B cell (primary cell): ENCODE data around the gene GRIA3. TPM values are rescaled to one million over a fixed set of nuclear protein-coding genes. Genes with fewer than 3 reads are reported as not detected.
"Not testable (repeated sequence)": the region's sequence is repeated elsewhere in the genome, so short reads cannot be mapped to it uniquely, and the experiment has no call there.

Source experiments
- ATAC-seq: fragments of 200-7000 bp; cut with Tn5 transposase; one replicate; pipeline ENCODE4 v1.10.0; 2021; ENCODE audit warnings: low read depth, mild to moderate bottlenecking, moderate number of reproducible peaks, moderate library complexity
- CTCF ChIA-PET: fragments of 350-600 bp; sonication (Branson Sonifier 250); formaldehyde crosslinking; loops from one replicate; lab custom pipeline; 2021; ENCODE audit warnings: antibody characterized with exemption, inconsistent platforms; lab: Charles Lee
- POLR2A ChIA-PET: fragments of 350-600 bp; sonication (Branson Sonifier 250); formaldehyde crosslinking; loops from one replicate; lab custom pipeline; 2021; ENCODE audit warnings: antibody characterized with exemption; lab: Charles Lee
- DNase-seq: peaks from one replicate; pipeline ENCODE4 v3.0.0; 2013
- H2AFZ ChIP-seq: 2 replicates; pipeline ENCODE4 v1.6.1; 2012; ENCODE audit warnings: mild to moderate bottlenecking, low read depth, low read length; ENCODE audit not compliant: insufficient read depth, poor library complexity, severe bottlenecking
- H3K27ac ChIP-seq, 2 donors: 1 replicate in 1 of 2; 2 replicates in 1 of 2; pipeline ENCODE4 v1.5.1; 2012 to 2013; ENCODE audit warnings: low read length in 2 of 2, mild to moderate bottlenecking in 2 of 2, moderate library complexity in 1 of 2
- H3K27me3 ChIP-seq, 4 experiments: fragments of 200-600 bp in 1 of 4; sonication (generic) in 1 of 4; replicated peaks in 1 of 4; 1 replicate in 2 of 4; 2 replicates in 2 of 4; pipeline versions ENCODE4 v1.6.1 to v1.7.0; 2013 to 2016; ENCODE audit warnings: low read length in 3 of 4, mild to moderate bottlenecking in 2 of 4, mixed read lengths in 1 of 4, moderate library complexity in 1 of 4; ENCODE audit not compliant: insufficient read depth in 4 of 4, control insufficient read depth in 3 of 4; ENCODE audit errors: control extremely low read depth in 1 of 4
- H3K36me3 ChIP-seq, 2 experiments: replicated peaks in 1 of 2; 1 replicate in 1 of 2; 2 replicates in 1 of 2; pipeline versions ENCODE4 v1.6.1 to v1.7.1; 2013; ENCODE audit warnings: low read length in 1 of 2; ENCODE audit not compliant: insufficient read depth in 2 of 2, control insufficient read depth in 1 of 2; ENCODE audit errors: control extremely low read depth in 1 of 2, extremely low read depth in 1 of 2
- H3K4me1 ChIP-seq, 2 donors: fragments of 200-600 bp in 1 of 2; sonication (generic) in 1 of 2; 1 replicate in 1 of 2; 2 replicates in 1 of 2; pipeline versions ENCODE4 v1.5.1 to v1.6.1; 2013 to 2017; ENCODE audit warnings: low read length in 2 of 2; ENCODE audit not compliant: control insufficient read depth in 2 of 2, insufficient read depth in 2 of 2
- H3K4me2 ChIP-seq: replicated peaks from 2 replicates; pipeline ENCODE3; 2012; ENCODE audit warnings: mild to moderate bottlenecking, low read depth, low read length; ENCODE audit not compliant: poor library complexity, severe bottlenecking
- H3K4me3 ChIP-seq, 5 experiments: fragments of 200-600 bp in 1 of 5; sonication (generic) in 1 of 5; 1 replicate in 3 of 5; 2 replicates in 2 of 5; pipeline versions ENCODE4 v1.5.1 to v1.7.0; 2011 to 2016; ENCODE audit warnings: low read length in 4 of 5, mild to moderate bottlenecking in 4 of 5, low read depth in 2 of 5, control low read depth in 1 of 5, moderate library complexity in 1 of 5; ENCODE audit not compliant: insufficient read depth in 1 of 5; ENCODE audit errors: control extremely low read depth in 1 of 5, extremely low read depth in 1 of 5
- H3K79me2 ChIP-seq: fragments of 200-600 bp; sonication (generic); one replicate; pipeline ENCODE4 v1.6.0; 2016; ENCODE audit warnings: low read length; ENCODE audit not compliant: control insufficient read depth, insufficient read depth
- H3K9ac ChIP-seq: fragments of 200-600 bp; sonication (generic); 2 replicates; pipeline ENCODE4 v1.6.1; 2017; ENCODE audit warnings: mild to moderate bottlenecking, low read length, moderate library complexity
- H3K9me3 ChIP-seq, 3 donors: one replicate each; pipeline versions ENCODE4 v1.6.1 to v1.7.1; 2013; ENCODE audit warnings: low read length in 2 of 3; ENCODE audit not compliant: control insufficient read depth in 2 of 3, insufficient read depth in 1 of 3; ENCODE audit errors: control extremely low read depth in 1 of 3
- H4K20me1 ChIP-seq: 2 replicates; pipeline ENCODE4 v1.6.0; 2012; ENCODE audit warnings: mild to moderate bottlenecking, low read length; ENCODE audit not compliant: insufficient read depth, control insufficient read depth, poor library complexity, severe bottlenecking
- H3K27ac Mint-ChIP-seq: one replicate; pipeline ENCODE4 v1.8.0; 2021; ENCODE audit warnings: mixed read lengths
- H3K27me3 Mint-ChIP-seq: one replicate; pipeline ENCODE4 v1.8.0; 2021; ENCODE audit warnings: mixed read lengths
- H3K4me1 Mint-ChIP-seq: one replicate; pipeline ENCODE4 v1.8.0; 2021; ENCODE audit warnings: mixed read lengths
- H3K4me3 Mint-ChIP-seq: one replicate; pipeline ENCODE4 v1.8.0; 2021; ENCODE audit warnings: mixed read lengths
- H3K9me3 Mint-ChIP-seq: one replicate; pipeline ENCODE4 v1.8.0; 2022; ENCODE audit warnings: mixed read lengths; ENCODE audit not compliant: insufficient read depth
- CTCF ChIP-seq: fragments of 200-600 bp; IDR thresholded peaks from one replicate; pipeline ENCODE4 v1.8.0; 2022; ENCODE audit warnings: antibody characterized with exemption, mild to moderate bottlenecking
- EZH2 ChIP-seq: IDR thresholded peaks from 2 replicates; pipeline ENCODE4 v1.6.1; 2012; ENCODE audit warnings: borderline replicate concordance, low read depth, mild to moderate bottlenecking, moderate library complexity, low read length; ENCODE audit not compliant: insufficient read depth, poor library complexity, severe bottlenecking
- WGBS: methylation state at CpG from one replicate; pipeline ENCODE4 v1.1.5; 2013; ENCODE audit warnings: missing lambda C conversion rate; ENCODE audit not compliant: insufficient coverage; 5-methylcytosine and 5-hydroxymethylcytosine counted together
- intact Hi-C: fragments of 100-400 bp; cut with micrococcal nuclease; formaldehyde crosslinking; loops from one replicate; pipeline ENCODE4 v1.10.0; 2022
- polyA plus RNA-seq: library from polyadenylated mRNA; depleted of rRNA; stranded (reverse); fragments of >200 nt; gene quantifications from 2 replicates; pipeline ENCODE4 v1.2.3, GENCODE V29; 2012
- total RNA-seq, 2 donors: library from RNA; stranded (reverse); fragments of 120-200 nt in 1 of 2; gene quantifications; 1 replicate in 1 of 2; 2 replicates in 1 of 2; pipeline versions ENCODE4 v1.2.3 to v1.2.4, GENCODE V29; 2013 to 2022

GRIA3 gene
- total and polyA plus RNA-seq, 2 donors (not counting 1 experiment from before 2014, with no cell fraction given) = not detected

DNA sequence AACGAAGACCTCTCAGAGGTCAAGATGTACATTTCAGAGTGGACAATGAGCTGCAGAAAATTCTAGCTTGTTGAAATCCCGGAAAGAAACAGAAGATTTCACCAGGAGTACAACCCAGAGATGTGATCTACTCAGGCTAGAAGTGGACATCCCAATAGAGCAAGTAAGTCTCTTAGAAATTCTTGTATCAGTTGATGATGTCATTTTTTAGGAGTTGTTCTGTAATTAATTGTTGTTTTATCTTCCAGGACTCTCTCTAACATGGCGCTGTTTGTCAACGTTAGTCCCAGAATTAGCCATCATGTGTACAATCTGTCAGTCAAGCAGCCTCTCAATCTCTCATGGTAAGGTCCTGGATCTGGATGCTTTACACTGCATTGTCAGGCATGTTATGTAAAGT is 174.4 kb downstream of the GRIA3 start:
- no peak overlapping the region for H3K4me2 ChIP-seq
- CTCF ChIA-PET = no interaction called here
- H3K79me2 ChIP-seq = no peaks in the 10 kb centered on the region
- H3K4me1 ChIP-seq = no peaks in the 10 kb centered on the region
- no peaks in the 10 kb centered on the region for H3K27me3 ChIP-seq
- H2AFZ ChIP-seq = no peak overlapping the region
- H3K4me3 ChIP-seq = no peak overlapping the region
- no peak overlapping the region for H3K9ac ChIP-seq
- H3K4me3 Mint-ChIP-seq = no peak overlapping the region
- intact Hi-C loops = no loop called here
- POLR2A ChIA-PET = no interaction called here
- peaks cover 2% of the 10 kb centered on the region for H3K27me3 Mint-ChIP-seq
- no peaks in the 10 kb centered on the region for H3K9me3 Mint-ChIP-seq
- no peaks in the 10 kb centered on the region for H4K20me1 ChIP-seq
- no peak overlapping the region for H3K27ac ChIP-seq
- WGBS = 100% methylated on average over 1 of the region's 4 CpGs
- H3K27ac Mint-ChIP-seq = no peak overlapping the region
- H3K4me1 Mint-ChIP-seq = no peaks in the 10 kb centered on the region
- no peaks in the 10 kb centered on the region for H3K9me3 ChIP-seq
- TF ChIP-seq EZH2 (no peak), CTCF (no peak)
- ATAC-seq (no peak), DNase-seq (no peak)
- H3K36me3 ChIP-seq = no peaks in the 10 kb centered on the region

DNA sequence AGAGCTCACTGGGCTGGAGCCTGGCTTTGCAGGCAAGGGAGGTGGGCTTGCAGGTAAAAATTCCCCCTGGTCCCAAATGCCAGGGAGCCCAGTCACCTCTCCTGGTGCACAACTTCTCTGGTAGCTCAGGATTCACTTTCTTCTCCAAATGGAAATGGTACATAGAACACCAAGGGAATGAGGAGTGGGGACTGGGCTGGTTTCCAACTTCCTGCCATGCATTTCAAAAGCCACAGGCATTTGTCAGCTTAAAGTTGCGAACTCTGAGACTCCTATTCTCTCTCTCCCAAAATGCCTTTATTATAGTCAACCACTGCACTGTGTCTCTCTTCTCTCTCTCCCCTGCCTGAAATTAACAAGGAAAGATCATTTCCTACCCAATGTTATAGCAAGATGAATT is 177.3 kb downstream of the GRIA3 start:
- no peaks in the 10 kb centered on the region for H3K9me3 Mint-ChIP-seq
- H3K27me3 ChIP-seq = no peaks in the 10 kb centered on the region
- H3K27ac ChIP-seq = no peak overlapping the region
- no peak overlapping the region for H3K4me2 ChIP-seq
- CTCF ChIA-PET = no interaction called here
- H3K27me3 Mint-ChIP-seq = peaks cover 2% of the 10 kb centered on the region
- WGBS = 43% methylated on average over 1 of the region's 1 CpG
- no peaks in the 10 kb centered on the region for H3K4me1 Mint-ChIP-seq
- H3K4me3 ChIP-seq = no peak overlapping the region
- no peaks in the 10 kb centered on the region for H3K79me2 ChIP-seq
- POLR2A ChIA-PET = no interaction called here
- intact Hi-C loops = no loop called here
- no peaks in the 10 kb centered on the region for H3K36me3 ChIP-seq
- DNase-seq = no peak
- H4K20me1 ChIP-seq = no peaks in the 10 kb centered on the region
- no peak for ATAC-seq
- no peaks in the 10 kb centered on the region for H3K9me3 ChIP-seq
- H3K9ac ChIP-seq = no peak overlapping the region
- TF ChIP-seq EZH2 (no peak), CTCF (no peak)
- H2AFZ ChIP-seq = no peak overlapping the region
- no peak overlapping the region for H3K27ac Mint-ChIP-seq
- no peak overlapping the region for H3K4me3 Mint-ChIP-seq
- no peaks in the 10 kb centered on the region for H3K4me1 ChIP-seq

DNA sequence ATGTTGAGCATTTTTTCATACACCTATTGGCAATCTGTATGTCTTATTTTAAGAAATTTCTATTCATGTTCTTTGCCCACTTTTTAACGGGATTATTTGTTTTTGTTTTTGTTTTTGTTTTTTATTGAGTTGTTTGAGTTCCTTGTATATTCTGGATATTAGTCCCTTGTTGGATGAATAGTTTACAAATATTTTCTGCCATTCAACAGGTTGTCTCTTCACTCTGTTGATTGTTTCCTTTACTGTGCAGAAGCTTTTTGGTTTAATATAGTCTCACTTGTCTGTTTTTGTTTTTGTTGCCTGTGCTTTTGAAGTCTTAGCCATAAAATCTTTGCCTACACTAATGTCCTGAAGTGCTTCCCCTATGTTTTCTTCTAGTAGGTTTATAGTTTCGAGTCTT is 202.1 kb downstream of the GRIA3 start:
- intact Hi-C loops, CTCF ChIA-PET, H3K27ac ChIP-seq, H3K4me1 Mint-ChIP-seq, H3K9me3 ChIP-seq, H3K9ac ChIP-seq, ATAC-seq, H3K79me2 ChIP-seq, H3K27me3 ChIP-seq, H3K27ac Mint-ChIP-seq, H3K9me3 Mint-ChIP-seq, H2AFZ ChIP-seq, H3K4me3 ChIP-seq, H4K20me1 ChIP-seq, DNase-seq, H3K36me3 ChIP-seq, H3K4me3 Mint-ChIP-seq, H3K4me2 ChIP-seq, POLR2A ChIA-PET, H3K27me3 Mint-ChIP-seq, H3K4me1 ChIP-seq: not testable (repeated sequence)
- no CpG with 5 or more reads among the region's 2 CpGs for WGBS
